NCI-H460 (cell line): Measurements from ENCODE around the gene SIPA1L3. TPM values are rescaled to one million over a fixed set of nuclear protein-coding genes. Genes with fewer than 3 reads are reported as not detected.

Experiments used
- DNase-seq: peaks from one replicate; pipeline ENCODE4 v3.0.0-alpha.2; 2016; ENCODE audit warnings: low read depth; ENCODE audit errors: extremely low read depth
- total RNA-seq: library from RNA; depleted of rRNA; stranded (reverse); fragments of >200 nt; shearing (Covaris generic); gene quantifications from 2 replicates; pipeline ENCODE4 v1.2.3, GENCODE V29; 2014

The SIPA1L3 gene
- total RNA-seq, 1 experiment from 2014 or later = 3.4 TPM

DNA sequence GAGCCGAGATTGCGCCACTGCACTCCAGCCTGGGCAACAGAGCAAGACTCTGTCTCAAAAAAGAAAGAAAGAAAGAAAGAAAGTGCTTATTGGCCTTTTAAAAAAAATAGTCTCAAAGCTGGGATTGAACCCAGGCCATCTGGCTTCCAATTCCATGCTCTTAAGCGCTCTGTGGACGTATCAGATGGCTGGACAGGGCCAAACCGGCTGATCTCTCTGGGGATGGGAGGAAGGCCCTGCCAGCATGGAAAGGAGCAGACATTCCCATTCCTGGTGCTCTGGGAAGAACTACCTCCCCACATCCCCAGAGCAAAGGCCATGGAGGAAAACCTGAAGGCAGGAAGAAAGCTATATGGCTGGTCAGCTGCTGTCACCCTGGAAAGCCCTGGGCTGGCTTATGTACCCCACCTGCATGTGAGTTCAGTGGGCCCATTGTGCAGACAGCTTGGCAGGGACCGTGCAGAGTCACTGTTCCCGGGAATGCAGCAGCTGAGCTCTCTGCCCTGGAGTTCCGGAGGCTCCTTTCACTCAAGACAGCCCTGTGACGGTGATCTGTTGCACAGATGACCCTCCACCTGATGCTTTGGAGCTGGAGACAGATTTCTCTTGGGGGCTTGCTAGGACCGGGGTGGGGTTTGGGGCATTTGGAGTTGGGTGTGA, 84.3 kb downstream of the SIPA1L3 start:
- DNase-seq = no peak

DNA sequence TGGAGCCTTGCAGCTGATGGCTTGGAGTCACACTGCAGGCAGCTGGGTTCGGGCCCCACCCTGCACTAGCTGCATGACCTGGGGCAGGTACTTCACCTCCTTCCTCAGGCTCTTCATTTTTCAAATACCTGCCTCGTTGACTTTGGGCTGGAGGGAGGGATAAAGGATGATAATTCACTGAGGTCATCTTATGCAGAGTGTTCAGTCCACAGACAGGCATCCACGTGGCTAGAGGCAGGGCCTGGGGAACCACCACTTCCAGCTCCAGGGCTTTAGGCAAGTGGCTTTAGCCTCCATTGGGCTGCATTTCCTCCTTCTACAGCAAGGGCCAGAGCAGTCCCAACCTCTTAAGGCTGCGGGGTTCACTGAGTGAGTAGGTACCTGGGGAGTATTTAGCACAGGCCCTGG, 84.8 kb downstream of the SIPA1L3 start:
- DNase-seq = no peak

GRCh38 chr19:37992761-37993160, 85.8 kb downstream of the SIPA1L3 start:
- no peak for DNase-seq

- no peak for DNase-seq
Observed at GRCh38 chr19:37994823-37995130, 87.8 kb downstream of the SIPA1L3 start.

DNA sequence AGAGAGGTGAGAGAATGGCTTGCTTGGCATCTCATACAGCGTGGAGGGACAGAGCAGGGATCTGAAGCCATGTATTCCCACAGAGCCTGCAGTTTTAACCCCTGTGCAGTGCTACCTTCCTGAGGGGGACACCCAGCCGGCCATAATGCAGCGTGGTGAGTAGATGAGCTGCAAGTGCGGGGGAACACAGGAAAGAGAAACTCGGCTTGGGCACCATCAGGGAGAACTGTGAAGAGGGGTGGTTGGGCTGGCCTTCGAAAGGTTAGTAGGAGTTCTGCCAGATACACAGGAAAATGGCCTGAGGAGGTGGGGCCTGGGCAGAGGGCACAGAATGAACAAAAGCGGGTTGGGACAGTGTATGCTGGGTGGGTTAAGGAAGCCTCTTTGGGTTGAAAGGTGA, 88.3 kb downstream of the SIPA1L3 start:
- DNase-seq = no peak

- DNase-seq = peak; percentile 21
Observed at GRCh38 chr19:37997911-37998344, 90.9 kb downstream of the SIPA1L3 start.

DNA sequence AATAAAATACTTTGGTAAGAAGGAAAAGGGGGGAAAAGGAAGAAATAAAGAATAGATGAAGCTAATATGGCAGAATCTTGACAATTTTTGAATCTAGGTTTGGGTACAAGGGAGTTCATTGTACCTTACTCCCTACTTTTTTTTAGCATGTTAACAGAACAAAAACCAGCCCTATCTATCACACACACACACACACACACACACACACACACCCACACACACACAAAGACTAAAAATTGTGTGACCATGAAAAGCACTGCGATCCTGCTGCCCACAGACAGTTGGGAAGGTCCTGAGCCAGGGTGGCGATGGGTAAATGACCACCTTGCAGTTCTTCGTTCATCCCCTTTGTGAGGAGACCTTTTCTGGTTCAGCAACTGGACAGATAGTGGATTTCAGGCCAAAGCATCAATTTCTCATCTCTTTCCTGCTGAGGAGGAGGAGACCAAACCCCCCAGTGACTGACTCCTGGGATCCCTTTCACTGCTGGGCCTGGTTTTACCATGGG, 91.8 kb downstream of the SIPA1L3 start:
- DNase-seq = no peak

GRCh38 chr19:37999309-38000213, 92.6 kb downstream of the SIPA1L3 start:
- DNase-seq = no peak

DNA sequence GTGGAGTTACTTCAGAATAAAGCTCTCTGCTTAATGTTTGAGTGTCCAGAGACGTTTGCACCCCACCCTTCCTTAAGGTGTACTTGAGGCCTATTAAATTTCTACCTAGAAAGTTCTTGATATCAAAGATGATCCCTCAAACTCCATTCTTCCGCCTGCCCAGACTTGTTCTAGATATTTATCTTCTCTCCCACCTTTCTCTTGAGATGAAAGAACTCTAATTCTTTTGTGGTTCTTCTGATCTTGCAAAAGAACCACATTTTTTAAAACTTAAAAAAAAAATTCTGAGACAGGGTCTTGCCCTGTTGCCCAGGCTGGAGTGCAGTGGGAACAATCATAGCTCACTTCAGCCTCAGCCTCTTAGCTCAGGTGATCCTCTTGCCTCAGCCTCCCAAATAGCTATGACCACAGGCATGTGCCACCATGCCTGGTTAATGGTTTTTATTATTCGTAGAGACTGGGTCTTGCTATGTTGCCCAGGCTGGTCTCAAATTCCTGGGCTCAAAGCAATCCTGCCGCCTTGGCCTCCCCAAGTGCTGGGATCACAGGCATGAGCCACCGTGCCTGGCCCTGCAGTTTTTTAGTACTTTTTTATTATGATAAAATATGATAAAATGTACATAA, 94.3 kb downstream of the SIPA1L3 start:
- no peak for DNase-seq

DNA sequence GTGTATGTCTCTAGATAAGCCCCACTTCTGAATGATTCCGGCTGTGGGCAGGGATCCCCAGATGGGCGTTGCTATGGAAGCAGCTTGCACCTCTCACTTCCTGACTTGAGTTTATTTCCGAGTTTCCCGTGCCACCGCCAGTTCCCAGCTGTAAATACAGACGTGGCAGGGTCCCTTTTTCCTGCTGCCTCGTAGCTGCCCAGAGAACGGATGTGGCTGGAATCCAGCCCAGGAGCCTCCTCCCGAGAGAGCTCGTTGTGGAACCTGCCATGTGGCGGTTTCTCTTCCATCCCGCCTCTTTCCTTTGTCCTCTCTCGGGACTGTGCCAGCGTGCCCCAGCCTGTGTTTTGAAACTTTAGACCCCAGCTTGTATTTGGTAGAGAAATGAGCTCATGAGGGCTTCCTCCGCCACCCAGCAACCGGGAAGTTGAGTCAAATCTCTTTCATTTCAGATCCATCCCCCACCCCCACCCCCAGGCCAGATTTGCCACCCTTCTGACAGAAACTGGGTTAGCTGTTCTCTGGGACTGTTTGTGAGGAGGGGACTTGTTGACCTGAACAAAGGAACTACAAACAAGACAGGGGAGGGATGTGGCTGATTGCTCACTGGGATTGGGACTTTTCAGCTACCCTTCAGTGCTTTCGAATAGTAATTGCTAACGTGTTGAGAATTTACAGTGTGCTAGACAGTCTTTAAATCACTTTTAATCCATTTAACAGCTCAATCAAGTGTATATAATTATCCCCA, 96.6 kb downstream of the SIPA1L3 start:
- peak; percentile 29 for DNase-seq

- DNase-seq = no peak
Observed at GRCh38 chr19:38004186-38004520, 97.1 kb downstream of the SIPA1L3 start.

DNA sequence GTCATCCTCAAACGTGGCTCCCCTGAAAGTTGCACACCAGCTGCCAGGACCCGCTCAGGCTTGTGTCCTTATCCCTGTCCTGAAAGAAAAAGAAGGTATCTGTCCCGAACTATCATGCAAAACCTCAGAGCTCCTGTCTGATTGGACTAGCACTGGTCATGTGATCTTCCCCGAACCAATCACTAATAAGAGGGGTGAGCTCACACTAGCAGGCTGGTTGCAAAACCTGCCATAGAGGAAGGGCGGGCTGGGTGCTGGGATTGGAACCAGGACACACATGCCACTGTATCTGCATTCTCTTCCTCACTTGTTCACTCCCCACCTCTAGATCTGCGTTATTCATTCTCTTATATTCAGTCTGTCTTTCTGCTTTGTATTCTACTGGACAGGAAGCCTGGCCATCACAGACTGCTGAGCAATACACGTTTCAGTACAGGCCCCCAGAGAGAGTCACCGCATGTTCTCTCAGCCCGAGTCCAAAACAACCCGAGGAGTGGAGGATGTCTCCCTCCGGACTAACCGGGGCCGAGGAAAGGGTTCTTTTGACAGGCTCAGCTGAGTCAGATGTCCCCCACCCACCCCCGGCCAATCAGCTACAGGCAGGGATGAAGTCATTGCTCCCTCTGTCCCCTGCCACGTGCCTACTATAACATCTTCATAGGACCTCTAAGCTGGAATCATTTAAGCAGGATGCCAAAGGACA, 97.7 kb downstream of the SIPA1L3 start:
- DNase-seq = peak; percentile 90

- no peak for DNase-seq
Observed at GRCh38 chr19:38005224-38005614, 98.2 kb downstream of the SIPA1L3 start.

DNA sequence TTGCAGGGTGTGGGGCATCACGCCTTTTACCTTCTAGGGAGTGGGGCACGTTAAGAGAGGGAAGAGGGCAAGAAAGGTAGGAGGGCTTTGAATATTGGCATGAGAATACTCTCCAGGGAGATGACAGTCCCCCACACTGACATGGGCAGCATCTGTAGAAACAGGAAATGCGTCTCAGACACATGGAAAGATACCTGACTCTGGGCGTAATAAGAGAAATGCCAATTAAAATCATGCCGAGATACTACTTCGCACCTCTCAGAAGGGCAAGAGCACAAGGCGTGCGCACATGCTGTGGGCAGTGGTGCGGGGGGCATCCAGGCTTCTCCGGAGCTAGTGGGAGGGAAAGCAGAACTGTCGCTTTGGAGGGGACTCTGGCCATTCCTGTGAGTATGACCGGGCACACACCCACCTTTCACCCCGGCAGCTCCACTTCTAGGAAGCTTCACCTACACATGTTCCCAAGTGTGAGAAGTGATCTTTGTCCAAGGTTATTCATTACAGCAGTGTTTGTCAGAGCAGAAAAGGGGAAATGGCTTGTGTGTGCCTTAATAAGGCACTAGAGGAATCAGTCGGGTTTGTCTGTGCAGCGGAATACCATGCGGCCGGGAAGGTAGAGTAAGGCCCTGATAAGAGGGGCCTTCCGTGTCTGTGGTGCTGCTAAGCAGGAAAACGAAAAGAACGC, 99.5 kb downstream of the SIPA1L3 start:
- DNase-seq = no peak

DNA sequence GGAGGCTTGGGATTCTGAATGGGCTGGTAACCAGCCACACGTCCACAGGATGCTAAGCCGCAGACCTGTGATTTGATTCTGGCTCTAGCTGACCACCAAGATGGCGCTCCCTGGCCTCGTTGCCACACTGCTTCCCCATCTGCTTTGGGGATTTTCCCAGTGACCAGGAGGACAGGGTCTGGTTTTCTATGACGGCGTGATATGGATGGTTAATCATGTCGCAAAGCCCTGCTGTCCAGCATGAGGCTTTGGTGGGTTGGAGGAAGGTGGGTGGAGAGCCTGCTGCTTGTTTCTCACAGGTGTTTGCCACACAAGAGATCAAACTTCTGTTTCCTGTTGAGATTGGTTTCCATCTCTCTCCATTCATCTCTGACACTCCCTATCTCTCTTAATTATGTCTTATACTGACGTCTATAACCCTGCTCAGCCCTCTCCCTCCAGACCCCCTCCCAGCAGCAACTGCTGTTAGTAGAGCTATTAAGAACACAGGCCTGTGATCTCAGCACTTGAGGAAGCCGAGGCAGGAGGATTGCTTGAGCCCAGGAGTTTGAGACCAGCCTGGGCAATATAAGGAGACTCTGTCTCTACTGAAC, 102.7 kb downstream of the SIPA1L3 start:
- no peak for DNase-seq

DNA sequence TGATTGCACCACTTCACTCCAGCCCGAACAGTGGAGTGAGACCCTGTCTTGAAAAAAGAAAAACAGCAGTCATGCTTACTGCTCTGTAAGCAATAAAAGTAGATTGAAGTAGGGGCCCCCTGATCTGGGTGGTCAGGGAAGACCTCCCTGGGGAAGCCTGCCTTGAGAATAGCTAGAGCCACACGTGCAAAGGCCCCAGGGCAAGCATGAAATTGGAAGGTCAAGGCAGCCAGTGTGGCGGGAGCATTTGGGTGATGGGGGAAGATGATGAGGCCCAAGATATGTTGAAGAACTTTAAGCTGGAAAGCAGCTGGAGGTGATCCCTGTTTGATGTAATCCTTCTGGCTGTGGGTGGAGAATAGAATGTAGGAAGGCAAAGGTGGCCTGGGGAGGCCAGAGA, 104.4 kb downstream of the SIPA1L3 start:
- DNase-seq = no peak

DNA sequence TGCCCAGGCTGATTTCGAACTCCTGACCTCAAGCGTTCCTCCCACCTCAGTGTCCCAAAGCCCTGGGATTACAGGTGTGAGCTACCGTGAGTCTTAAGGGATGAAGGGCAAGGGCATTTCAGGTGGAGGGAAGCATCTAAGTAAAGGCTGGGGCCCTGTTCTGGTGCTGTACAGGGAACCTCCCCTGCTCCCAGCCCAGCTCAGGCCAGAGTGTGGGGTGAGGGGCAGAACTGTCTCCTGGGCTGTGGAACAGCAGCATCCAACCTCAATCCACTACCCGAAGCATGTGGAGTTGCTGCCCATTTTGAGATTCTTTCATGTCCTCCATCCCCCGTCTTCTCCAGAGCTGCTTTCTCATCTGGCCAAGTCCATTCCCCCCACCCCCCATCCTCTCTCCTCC, 105.3 kb downstream of the SIPA1L3 start:
- no peak for DNase-seq

DNA sequence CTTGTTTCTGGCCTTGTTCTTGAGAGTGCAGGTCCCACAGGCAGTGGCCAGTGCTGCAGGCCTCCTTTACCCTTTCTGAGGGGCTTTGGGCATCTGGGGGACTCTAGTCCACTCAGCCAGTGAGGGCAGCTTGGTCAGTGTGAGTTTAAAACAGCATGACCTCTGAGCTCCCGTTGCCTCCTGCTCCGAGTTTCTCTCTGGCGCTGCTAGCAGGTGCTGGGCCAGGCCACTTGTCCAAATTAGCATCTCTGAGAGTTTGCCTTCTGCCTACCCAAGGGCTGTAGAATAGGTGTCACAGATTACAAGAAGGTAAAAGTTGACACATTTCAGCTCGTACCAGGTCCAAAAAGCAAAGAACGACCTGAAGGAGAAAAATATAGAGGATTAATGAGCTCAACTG, 105.9 kb downstream of the SIPA1L3 start:
- no peak for DNase-seq

DNA sequence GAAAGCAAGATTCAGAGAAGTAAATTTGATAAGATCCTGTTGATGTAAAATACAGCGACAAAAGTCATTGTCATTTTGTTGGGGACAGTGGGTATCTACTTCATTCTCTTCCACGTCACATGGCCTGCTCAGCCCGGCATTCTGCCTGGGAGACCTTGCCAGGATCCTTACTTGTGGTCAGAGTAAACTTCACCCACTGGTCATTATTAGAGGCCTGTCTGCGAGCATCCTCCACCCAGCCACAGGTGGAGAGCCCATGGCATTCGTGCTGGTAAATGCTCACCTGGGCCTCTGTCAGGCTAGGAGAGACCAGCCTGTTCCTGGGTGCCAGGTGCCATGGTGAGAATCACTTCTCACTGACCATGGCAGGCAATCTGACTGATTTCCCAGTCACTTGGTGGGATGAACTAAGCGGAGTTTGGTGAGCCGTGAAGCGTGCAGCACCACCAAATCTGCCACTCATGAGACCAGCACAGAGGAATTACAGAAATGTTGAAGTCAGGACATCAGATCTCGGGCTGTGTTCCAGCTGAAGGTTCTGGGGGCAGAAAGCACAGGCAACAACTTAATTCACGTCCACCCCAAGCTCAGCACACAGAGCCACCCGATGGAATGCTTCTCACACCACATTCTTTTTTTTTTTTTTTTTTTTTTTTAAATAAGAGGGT, 107.0 kb downstream of the SIPA1L3 start:
- DNase-seq = no peak
